A549 (cell line): ENCODE data around the gene PHF21A. TPM values are rescaled to one million over a fixed set of nuclear protein-coding genes. Genes with fewer than 3 reads are reported as not detected.

ENCODE experiments used
- ATAC-seq, 2 experiments: fragments of 200-7000 bp in 1 of 2; fragments of >200 bp in 1 of 2; cut with Nextera tagmentation in 1 of 2; cut with Tn5 transposase in 1 of 2; 3 replicates each; pipeline versions ENCODE4 v1.8.0 to v1.9.1; 2018 to 2020; ENCODE audit warnings: mild to moderate bottlenecking in 1 of 2, moderate library complexity in 1 of 2
- CTCF ChIA-PET: fragments of 300-600 bp; sonication (Branson Sonifier 250); formaldehyde crosslinking; extraction: SDS; loops from one replicate; lab custom pipeline; 2021; ENCODE audit warnings: antibody characterized with exemption, inconsistent platforms; lab: Yijun Ruan, JAX
- POLR2A ChIA-PET: fragments of 350-600 bp; formaldehyde crosslinking; extraction: SDS; loops from one replicate; lab custom pipeline; 2021; ENCODE audit warnings: antibody characterized with exemption, inconsistent platforms; lab: Yijun Ruan, JAX
- DNase-seq, 2 experiments: peaks; one replicate each; pipeline versions ENCODE4 v3.0.0 to v3.0.0-alpha.2; 2011 to 2016; ENCODE audit warnings: low read depth in 1 of 2, low spot score in 1 of 2
- FAIRE-seq: peaks from 2 replicates; lab custom pipeline; 2011; peaks lifted over from hg19 to GRCh38; lab: Jason Lieb, UNC
- H3K27ac ChIP-seq, 2 experiments: fragments of >200 bp; sonication (Bioruptor Twin); formaldehyde crosslinking; 3 replicates each; pipeline ENCODE4 v1.5.1; 2016 to 2017
- H3K4me1 ChIP-seq: fragments of >200 bp; sonication (Bioruptor Twin); formaldehyde crosslinking; 3 replicates; pipeline ENCODE4 v1.6.1; 2016
- H3K4me2 ChIP-seq: fragments of >200 bp; sonication (Bioruptor Twin); formaldehyde crosslinking; 3 replicates; pipeline ENCODE4 v1.6.1; 2016
- H3K4me3 ChIP-seq: fragments of >200 bp; sonication (Bioruptor Twin); formaldehyde crosslinking; 3 replicates; pipeline ENCODE4 v1.5.1; 2016
- H3K9me3 ChIP-seq: fragments of >200 bp; sonication (Bioruptor Twin); formaldehyde crosslinking; 3 replicates; pipeline ENCODE4 v1.6.1; 2016
- BHLHE40 ChIP-seq: IDR thresholded peaks from 2 replicates; pipeline ENCODE4 v1.6.1; 2012; ENCODE audit warnings: low read depth, low read length, inconsistent platforms
- CHD2 ChIP-seq: fragments of 150-350 bp; IDR thresholded peaks from 2 replicates; pipeline ENCODE4 v1.6.1; 2014; ENCODE audit warnings: low read length; ENCODE audit not compliant: partially characterized antibody
- CHD4 ChIP-seq: fragments of 200-600 bp; sonication (generic); IDR thresholded peaks from 2 replicates; pipeline ENCODE4 v1.6.1; 2016; ENCODE audit warnings: antibody characterized with exemption, mild to moderate bottlenecking, borderline replicate concordance
- EHMT2 ChIP-seq: fragments of 200-600 bp; sonication (generic); IDR thresholded peaks from 2 replicates; pipeline ENCODE4 v1.6.1; 2016; ENCODE audit warnings: antibody characterized with exemption, low read depth, mild to moderate bottlenecking, moderate library complexity
- EP300 ChIP-seq, 2 experiments: fragments of >200 bp; sonication (Bioruptor Twin); formaldehyde crosslinking; IDR thresholded peaks; 2 replicates in 1 of 2; 3 replicates in 1 of 2; pipeline ENCODE4 v1.6.1; 2016 to 2017
- ESRRA ChIP-seq: fragments of 150-350 bp; IDR thresholded peaks from 2 replicates; pipeline ENCODE4 v1.6.1; 2014; ENCODE audit warnings: mild to moderate bottlenecking, low read length, borderline replicate concordance
- FOXS1 ChIP-seq: fragments of 250-450 bp; sonication (Bioruptor Pico); IDR thresholded peaks from 2 replicates; pipeline ENCODE4 v1.5.0; 2020; ENCODE audit warnings: mild to moderate bottlenecking, moderate library complexity
- GATA3 ChIP-seq: IDR thresholded peaks from 2 replicates; pipeline ENCODE4 v1.6.1; 2012; ENCODE audit warnings: borderline replicate concordance
- HEYL ChIP-seq: fragments of 250-450 bp; sonication (Bioruptor Pico); IDR thresholded peaks from 2 replicates; pipeline ENCODE4 v1.8.0; 2021; ENCODE audit warnings: mild to moderate bottlenecking, moderate library complexity
- HOXA7 ChIP-seq: fragments of 250-450 bp; sonication (Bioruptor Pico); IDR thresholded peaks from 2 replicates; pipeline ENCODE4 v1.5.0; 2020; ENCODE audit warnings: mild to moderate bottlenecking, moderate library complexity
- HOXB5 ChIP-seq: fragments of 250-450 bp; sonication (Bioruptor Pico); IDR thresholded peaks from 2 replicates; pipeline ENCODE4 v1.5.0; 2020; ENCODE audit warnings: mild to moderate bottlenecking, moderate library complexity
- JUN ChIP-seq, 2 experiments: fragments of >200 bp; sonication (Bioruptor Twin); formaldehyde crosslinking; IDR thresholded peaks; 2 replicates in 1 of 2; 3 replicates in 1 of 2; pipeline ENCODE4 v1.6.1; 2016 to 2017
- KDM1A ChIP-seq: fragments of 200-600 bp; sonication (generic); IDR thresholded peaks from 2 replicates; pipeline ENCODE4 v1.6.1; 2016; ENCODE audit warnings: low read depth, mild to moderate bottlenecking
- KDM5A ChIP-seq: fragments of 200-600 bp; sonication (generic); IDR thresholded peaks from 2 replicates; pipeline ENCODE4 v1.6.1; 2016; ENCODE audit warnings: antibody characterized with exemption, mild to moderate bottlenecking
- MYC ChIP-seq: IDR thresholded peaks from 2 replicates; pipeline ENCODE4 v1.6.1; 2012; ENCODE audit warnings: mild to moderate bottlenecking, inconsistent platforms, low read length, improper control_type of control experiment, borderline replicate concordance
- NPAS2 ChIP-seq: fragments of 250-450 bp; sonication (Bioruptor Pico); IDR thresholded peaks from 2 replicates; pipeline ENCODE4 v1.8.0; 2022; ENCODE audit warnings: mild to moderate bottlenecking, moderate library complexity, borderline replicate concordance
- NR3C1 ChIP-seq: fragments of >200 bp; sonication (Bioruptor Twin); formaldehyde crosslinking; IDR thresholded peaks from 3 replicates; pipeline ENCODE4 v1.6.1; 2017
- PHF8 ChIP-seq: fragments of 200-600 bp; sonication (generic); IDR thresholded peaks from 2 replicates; pipeline ENCODE4 v1.6.1; 2016; ENCODE audit warnings: low read depth, mild to moderate bottlenecking, antibody characterized with exemption, moderate library complexity, borderline replicate concordance
- RNF2 ChIP-seq: fragments of 200-600 bp; sonication (generic); IDR thresholded peaks from 2 replicates; pipeline ENCODE4 v1.6.1; 2016; ENCODE audit warnings: low read depth, mild to moderate bottlenecking, antibody characterized with exemption, moderate library complexity, borderline replicate concordance
- TFCP2L1 ChIP-seq: fragments of 250-450 bp; sonication (Bioruptor Pico); IDR thresholded peaks from 2 replicates; pipeline ENCODE4 v1.5.0; 2021; ENCODE audit warnings: mild to moderate bottlenecking
- ZC3H11A ChIP-seq: fragments of 450-650 bp; IDR thresholded peaks from 2 replicates; pipeline ENCODE4 v1.6.1; 2014; ENCODE audit warnings: antibody characterized with exemption, mild to moderate bottlenecking
- WGBS: methylation state at CpG from one replicate; pipeline ENCODE4 v1.1.6; 2017; ENCODE audit errors: missing lambda C conversion rate; 5-methylcytosine and 5-hydroxymethylcytosine counted together
- polyA plus RNA-seq, 4 experiments: library from polyadenylated mRNA; depleted of rRNA in 3 of 4; stranded (reverse); fragments of >200 nt; fragmentation: RNase III in 1 of 4; extraction: RNeasy Plus Mini Kit Qiagen cat#74134 plus additional on column Dnase treatment in 1 of 4; gene quantifications; 2 replicates in 3 of 4; 3 replicates in 1 of 4; pipeline ENCODE4 v1.2.3, GENCODE V29; 2011 to 2017
- TF ChIP-seq, protein P1 (sequence below): fragments of 150-350 bp; IDR thresholded peaks from 2 replicates; pipeline ENCODE4 v1.6.1; 2014; ENCODE audit warnings: low read depth, mild to moderate bottlenecking, low read length
- TF ChIP-seq, protein P2 (sequence below): fragments of 450-650 bp; IDR thresholded peaks from 2 replicates; pipeline ENCODE4 v1.6.1; 2014; ENCODE audit warnings: antibody characterized with exemption
- TF ChIP-seq, protein P3 (sequence below): fragments of >200 bp; sonication (Bioruptor Twin); formaldehyde crosslinking; IDR thresholded peaks from 2 replicates; pipeline ENCODE4 v1.6.1; 2016

The PHF21A gene
- polyA plus RNA-seq, 2 of the 4 experiments (the other 2 are of a cell fraction): 20.0 to 31.9 TPM

DNA sequence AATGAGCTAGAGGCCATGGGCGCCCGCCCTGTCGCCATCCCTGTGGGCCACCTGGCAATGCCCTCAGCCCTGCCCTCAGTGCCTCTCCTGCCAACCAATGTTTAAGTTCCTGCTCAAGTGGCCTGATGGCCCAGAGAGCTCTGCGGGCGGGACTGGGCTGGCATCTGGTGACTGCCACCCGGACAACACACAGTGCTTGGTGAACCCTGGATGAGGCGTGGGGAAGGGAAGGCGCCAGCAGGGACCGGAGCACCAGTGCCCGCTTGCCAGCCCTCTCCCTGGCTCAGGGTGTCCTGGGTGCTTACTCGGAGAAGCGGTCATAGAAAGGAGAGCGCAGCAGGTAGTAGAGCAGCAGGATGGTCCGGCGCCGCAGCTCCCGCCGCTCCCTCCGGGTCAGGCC lies 207.7 kb downstream of the PHF21A start:
- peaks cover 8% of the 10 kb centered on the region; the same call in 1 of the 3 replicates for H3K4me1 ChIP-seq
- TF ChIP-seq KDM1A (no peak), CHD2 (no peak), PHF8 (no peak), NPAS2 (no peak), JUN (IDR thresholded peaks at IDR 0.05) (no peak), HEYL (CRISPR knock-in tag) (no peak), EP300 (IDR thresholded peaks at IDR 0.05) (no peak)
- TF ChIP-seq, protein P1, sequence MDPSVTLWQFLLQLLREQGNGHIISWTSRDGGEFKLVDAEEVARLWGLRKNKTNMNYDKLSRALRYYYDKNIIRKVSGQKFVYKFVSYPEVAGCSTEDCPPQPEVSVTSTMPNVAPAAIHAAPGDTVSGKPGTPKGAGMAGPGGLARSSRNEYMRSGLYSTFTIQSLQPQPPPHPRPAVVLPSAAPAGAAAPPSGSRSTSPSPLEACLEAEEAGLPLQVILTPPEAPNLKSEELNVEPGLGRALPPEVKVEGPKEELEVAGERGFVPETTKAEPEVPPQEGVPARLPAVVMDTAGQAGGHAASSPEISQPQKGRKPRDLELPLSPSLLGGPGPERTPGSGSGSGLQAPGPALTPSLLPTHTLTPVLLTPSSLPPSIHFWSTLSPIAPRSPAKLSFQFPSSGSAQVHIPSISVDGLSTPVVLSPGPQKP: no peak
- TF ChIP-seq, protein P2, sequence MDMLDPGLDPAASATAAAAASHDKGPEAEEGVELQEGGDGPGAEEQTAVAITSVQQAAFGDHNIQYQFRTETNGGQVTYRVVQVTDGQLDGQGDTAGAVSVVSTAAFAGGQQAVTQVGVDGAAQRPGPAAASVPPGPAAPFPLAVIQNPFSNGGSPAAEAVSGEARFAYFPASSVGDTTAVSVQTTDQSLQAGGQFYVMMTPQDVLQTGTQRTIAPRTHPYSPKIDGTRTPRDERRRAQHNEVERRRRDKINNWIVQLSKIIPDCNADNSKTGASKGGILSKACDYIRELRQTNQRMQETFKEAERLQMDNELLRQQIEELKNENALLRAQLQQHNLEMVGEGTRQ: no peak
- H3K27ac ChIP-seq: no peak overlapping the region
- no peak overlapping the region for H3K4me3 ChIP-seq
- 97% methylated on average over 19 of the region's 19 CpGs for WGBS
- no peak for DNase-seq
- POLR2A ChIA-PET: no interaction called here
- no peak overlapping the region for H3K4me2 ChIP-seq
- CTCF ChIA-PET: interaction anchor here (1.5 kb wide), 2 partner anchors 41 to 42 kb away, joined by 3 to 4 read pairs; no protein-coding TSS in a partner anchor
- ATAC-seq: no peak
- H3K9me3 ChIP-seq: no peaks in the 10 kb centered on the region
- no peak for FAIRE-seq

- H3K27ac ChIP-seq: no peak overlapping the region
- 96% methylated on average over 5 of the region's 9 CpGs for WGBS
- no peak for TF ChIP-seq ESRRA
- no peak for TF ChIP-seq EHMT2
- no peak for TF ChIP-seq CHD4
- no peak for TF ChIP-seq HOXA7
- no peak for TF ChIP-seq EP300 (IDR thresholded peaks at IDR 0.05)
- no peak for TF ChIP-seq KDM5A
- no peak for TF ChIP-seq MYC
- TF ChIP-seq GATA3: no peak
- no peak for TF ChIP-seq NR3C1
- TF ChIP-seq HOXB5 (CRISPR knock-in tag): no peak
- TF ChIP-seq ZC3H11A: no peak
- no peak for TF ChIP-seq BHLHE40
- TF ChIP-seq, protein P3, sequence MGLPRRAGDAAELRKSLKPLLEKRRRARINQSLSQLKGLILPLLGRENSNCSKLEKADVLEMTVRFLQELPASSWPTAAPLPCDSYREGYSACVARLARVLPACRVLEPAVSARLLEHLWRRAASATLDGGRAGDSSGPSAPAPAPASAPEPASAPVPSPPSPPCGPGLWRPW: no peak
- no peak for TF ChIP-seq FOXS1
- TF ChIP-seq TFCP2L1 (CRISPR knock-in tag): no peak
- TF ChIP-seq RNF2: no peak
- no peaks in the 10 kb centered on the region for H3K9me3 ChIP-seq
- no peak overlapping the region for H3K4me2 ChIP-seq
- CTCF ChIA-PET: no interaction called here
- H3K4me1 ChIP-seq: no peaks in the 10 kb centered on the region
- DNase-seq: no peak
- no peak overlapping the region for H3K4me3 ChIP-seq
- POLR2A ChIA-PET: no interaction called here
- no peak for FAIRE-seq
- no peak for ATAC-seq
These were observed 210.6 kb downstream of the PHF21A start for GRCh38 chr11:45910623-45911022.
